Measurements from ENCODE around the gene TOP3B.

Gene TOP3B

DNA sequence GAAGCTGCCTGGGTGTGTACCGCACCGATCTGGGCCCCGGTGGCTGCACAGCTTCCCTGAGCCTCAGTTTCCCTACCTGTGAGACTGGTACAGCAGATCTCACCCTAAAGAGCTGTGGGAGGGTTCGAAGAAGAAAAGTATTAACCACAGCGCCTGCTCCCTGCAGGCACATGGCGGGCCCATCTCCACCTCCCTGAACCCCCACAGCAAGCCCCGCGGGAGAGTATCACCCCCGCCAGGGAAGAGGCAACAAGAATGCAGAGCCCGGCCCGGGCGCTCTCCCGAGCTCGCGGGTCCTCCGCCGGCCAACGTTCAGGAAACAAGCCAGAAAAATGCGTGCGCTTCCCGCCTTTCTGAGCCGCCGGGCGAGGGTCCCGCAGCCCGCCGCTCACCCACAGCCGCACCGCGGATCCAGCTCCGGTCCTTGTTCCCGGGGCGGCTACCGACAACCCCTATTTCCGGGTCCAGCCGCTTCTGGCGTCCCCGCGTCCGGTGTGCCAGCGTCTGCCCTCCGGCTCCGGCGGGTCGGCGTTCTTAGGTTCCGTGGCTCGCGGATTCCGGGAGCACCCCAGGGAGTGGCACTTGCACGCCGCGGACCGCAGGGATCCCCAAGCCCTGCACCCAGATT is at the start of gene TOP3B:
TSS of gene TOP3B (minus strand) at position 450 of the 628 bp plus-strand sequence. CDS start 7,078 bp downstream, outside the sequence.
- H3K36me3 ChIP-seq (ENCODE audit: control insufficient read depth, insufficient read depth, low read length, severe bottlenecking): peaks cover 4% of the 10 kb centered on the region
- H3K9me3 ChIP-seq (ENCODE audit: control insufficient read depth, low read length): no peaks in the 10 kb centered on the region
- H3K27me3 ChIP-seq (replicated peaks; ENCODE audit: control insufficient read depth, insufficient read depth, low read length): no peaks in the 10 kb centered on the region
- peak within 1 kb of the TSS; percentile 99 for H3K9ac ChIP-seq (ENCODE audit: low read length)
- H3K4me3 ChIP-seq (ENCODE audit: low read length): peak within 1 kb of the TSS; percentile 100
- H3K4me1 ChIP-seq (ENCODE audit: control insufficient read depth, insufficient read depth, low read length): peaks cover 12% of the 10 kb centered on the region
- DNase-seq (ENCODE audit: low read depth): peak; percentile 92

DNA sequence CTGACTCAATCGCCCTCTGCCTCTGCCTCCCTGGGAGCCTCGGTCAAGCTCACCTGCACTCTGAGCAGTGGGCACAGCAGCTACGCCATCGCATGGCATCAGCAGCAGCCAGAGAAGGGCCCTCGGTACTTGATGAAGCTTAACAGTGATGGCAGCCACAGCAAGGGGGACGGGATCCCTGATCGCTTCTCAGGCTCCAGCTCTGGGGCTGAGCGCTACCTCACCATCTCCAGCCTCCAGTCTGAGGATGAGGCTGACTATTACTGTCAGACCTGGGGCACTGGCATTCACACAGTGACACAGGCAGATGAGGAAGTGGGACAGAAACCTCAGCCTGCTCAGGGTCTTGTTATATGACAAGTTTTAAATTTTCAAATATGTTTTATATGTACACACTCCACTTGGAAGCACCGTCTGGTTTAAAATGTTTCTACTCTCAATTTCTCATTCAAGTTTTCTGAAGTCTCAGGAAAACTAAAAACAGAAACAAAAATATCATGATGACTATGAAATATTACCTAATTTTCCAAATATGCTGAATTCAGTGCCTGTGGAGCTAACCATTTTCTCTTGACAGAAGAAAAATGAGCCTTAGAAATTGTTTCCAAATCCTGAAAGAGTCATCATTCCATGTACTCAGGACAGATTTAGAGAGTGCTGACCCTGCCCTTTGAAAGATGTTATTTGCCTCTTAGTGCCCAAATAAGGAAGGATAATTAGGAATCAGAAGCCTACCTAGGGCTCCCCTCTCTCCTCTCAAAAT is 48.8 kb upstream of the TOP3B start:
- Histone ChIP-seq H3K27me3 (replicated peaks; ENCODE audit: control insufficient read depth, insufficient read depth, low read length) (peaks cover 33% of the 10 kb centered on the region), H3K36me3 (ENCODE audit: control insufficient read depth, insufficient read depth, low read length, severe bottlenecking) (no peaks in the 10 kb centered on the region)

GRCh38 chr22:22030493-22031182 is 48.1 kb upstream of the TOP3B start:
- Histone ChIP-seq H3K9me3 (ENCODE audit: control insufficient read depth, low read length) (no peaks in the 10 kb centered on the region), H3K27me3 (replicated peaks; ENCODE audit: control insufficient read depth, insufficient read depth, low read length) (peaks cover 26% of the 10 kb centered on the region), H3K9ac (ENCODE audit: low read length) (no peak overlapping the region), H3K4me3 (ENCODE audit: low read length) (no peak overlapping the region), H3K4me1 (ENCODE audit: control insufficient read depth, insufficient read depth, low read length) (peaks cover 11% of the 10 kb centered on the region), H3K36me3 (ENCODE audit: control insufficient read depth, insufficient read depth, low read length, severe bottlenecking) (no peaks in the 10 kb centered on the region)
- no peak for DNase-seq (ENCODE audit: low read depth)

More for the DNA sequence above, 48.8 kb upstream of the TOP3B start:
- DNase-seq (ENCODE audit: low read depth): peak; percentile 27
- Histone ChIP-seq H3K4me1 (ENCODE audit: control insufficient read depth, insufficient read depth, low read length) (peaks cover 11% of the 10 kb centered on the region), H3K4me3 (ENCODE audit: low read length) (no peak overlapping the region), H3K9ac (ENCODE audit: low read length) (no peak overlapping the region), H3K9me3 (ENCODE audit: control insufficient read depth, low read length) (no peaks in the 10 kb centered on the region)

DNA sequence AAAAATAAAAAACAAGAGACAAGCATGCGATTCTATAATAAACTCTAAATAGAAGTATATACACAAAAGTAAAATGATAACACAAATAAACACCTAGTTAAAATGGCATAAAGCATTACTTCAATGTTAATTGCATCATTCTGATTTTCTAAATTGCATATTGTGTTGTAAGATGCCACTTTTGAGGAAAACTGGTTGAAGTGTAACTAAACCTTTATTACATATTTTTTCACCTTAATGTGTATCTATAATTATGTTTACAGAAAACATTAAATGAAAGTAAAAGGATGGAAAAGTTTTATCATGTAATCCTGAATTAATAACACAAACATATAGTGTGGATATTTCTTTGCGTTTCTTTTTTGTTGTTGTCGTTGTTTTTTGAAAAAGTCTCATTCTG is 45.4 kb upstream of the TOP3B start:
- H3K36me3 ChIP-seq (ENCODE audit: control insufficient read depth, insufficient read depth, low read length, severe bottlenecking): no peaks in the 10 kb centered on the region
- peaks cover 6% of the 10 kb centered on the region for H3K27me3 ChIP-seq (replicated peaks; ENCODE audit: control insufficient read depth, insufficient read depth, low read length)
- peaks cover 11% of the 10 kb centered on the region for H3K4me1 ChIP-seq (ENCODE audit: control insufficient read depth, insufficient read depth, low read length)
- no peak overlapping the region for H3K9ac ChIP-seq (ENCODE audit: low read length)
- DNase-seq (ENCODE audit: low read depth): no peak
- H3K9me3 ChIP-seq (ENCODE audit: control insufficient read depth, low read length): no peaks in the 10 kb centered on the region
- no peak overlapping the region for H3K4me3 ChIP-seq (ENCODE audit: low read length)

DNA sequence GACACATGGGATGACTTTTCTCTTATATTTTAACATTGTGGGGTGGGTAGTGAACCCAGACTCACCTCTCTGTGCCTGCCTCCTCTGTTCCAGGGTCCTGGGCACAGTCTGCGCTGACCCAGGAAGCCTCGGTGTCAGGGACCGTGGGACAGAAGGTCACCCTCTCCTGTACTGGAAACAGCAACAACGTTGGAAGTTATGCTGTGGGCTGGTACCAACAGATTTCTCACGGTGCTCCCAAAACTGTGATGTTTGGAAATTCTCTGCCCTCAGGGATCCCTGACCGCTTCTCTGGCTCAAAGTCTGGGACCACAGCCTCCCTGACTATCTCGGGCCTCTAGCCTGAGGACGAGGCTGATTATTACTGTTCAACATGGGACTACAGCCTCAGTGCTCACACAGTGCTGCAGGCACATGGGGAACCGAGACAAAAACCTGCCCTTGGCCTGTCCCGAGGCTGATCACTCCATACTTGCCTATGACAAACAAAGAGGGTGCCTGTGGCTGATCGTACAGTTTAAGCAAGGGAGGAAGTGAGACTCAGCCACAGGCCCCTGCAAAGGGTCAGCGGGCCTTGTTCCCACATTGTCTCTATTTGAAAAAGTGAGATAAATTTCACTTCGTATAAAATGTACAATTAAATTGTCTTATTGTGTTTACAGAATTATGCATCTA is 43.7 kb upstream of the TOP3B start:
- Histone ChIP-seq H3K9me3 (ENCODE audit: control insufficient read depth, low read length) (no peaks in the 10 kb centered on the region), H3K4me1 (ENCODE audit: control insufficient read depth, insufficient read depth, low read length) (peaks cover 6% of the 10 kb centered on the region), H3K27me3 (replicated peaks; ENCODE audit: control insufficient read depth, insufficient read depth, low read length) (no peaks in the 10 kb centered on the region), H3K4me3 (ENCODE audit: low read length) (no peak overlapping the region), H3K9ac (ENCODE audit: low read length) (no peak overlapping the region), H3K36me3 (ENCODE audit: control insufficient read depth, insufficient read depth, low read length, severe bottlenecking) (no peaks in the 10 kb centered on the region)
- DNase-seq (ENCODE audit: low read depth): no peak

DNA sequence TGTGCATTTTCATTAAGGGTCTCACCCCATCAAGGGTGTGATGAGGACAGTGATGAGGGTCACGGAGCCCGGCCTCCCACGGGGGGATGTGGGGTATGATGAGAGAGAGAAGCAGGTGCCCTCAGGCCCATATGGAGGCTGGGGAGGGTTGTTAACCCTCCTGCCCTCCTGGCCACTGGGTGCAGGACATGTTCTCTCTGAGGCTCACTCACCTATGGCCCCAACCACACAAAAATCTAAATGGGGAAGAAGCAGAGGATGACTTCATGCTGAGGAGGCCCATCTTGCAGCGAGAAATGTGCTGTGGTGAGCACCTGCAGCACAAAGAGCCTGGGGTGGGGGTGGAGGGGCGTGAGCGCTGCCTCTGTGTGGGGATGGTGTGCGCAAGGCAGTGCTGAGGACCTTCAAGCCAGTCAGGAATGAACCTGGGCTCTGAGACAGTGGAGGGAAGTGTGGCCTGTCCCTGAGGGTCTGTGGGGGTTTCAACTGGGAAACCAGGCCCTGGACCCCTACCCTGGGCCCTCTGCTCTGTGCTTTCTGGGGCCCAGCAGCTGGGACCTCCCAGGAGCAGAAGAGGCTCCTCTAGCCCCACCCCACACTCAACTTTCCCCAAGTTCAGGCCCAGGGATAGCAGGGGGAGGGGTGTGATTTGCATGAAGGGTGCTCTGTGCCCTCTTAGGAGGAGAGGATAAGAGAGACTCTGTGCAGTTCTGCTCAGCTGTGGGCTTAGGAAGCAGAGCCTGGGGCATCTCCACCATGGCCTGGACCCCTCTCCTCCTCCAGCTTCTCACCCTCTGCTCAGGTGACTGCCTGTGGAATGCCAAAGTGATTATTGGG is 43.0 kb upstream of the TOP3B start:
- Histone ChIP-seq H3K4me3 (ENCODE audit: low read length) (no peak overlapping the region), H3K9ac (ENCODE audit: low read length) (no peak overlapping the region), H3K36me3 (ENCODE audit: control insufficient read depth, insufficient read depth, low read length, severe bottlenecking) (no peaks in the 10 kb centered on the region), H3K27me3 (replicated peaks; ENCODE audit: control insufficient read depth, insufficient read depth, low read length) (no peaks in the 10 kb centered on the region), H3K9me3 (ENCODE audit: control insufficient read depth, low read length) (no peaks in the 10 kb centered on the region), H3K4me1 (ENCODE audit: control insufficient read depth, insufficient read depth, low read length) (no peaks in the 10 kb centered on the region)
- DNase-seq (ENCODE audit: low read depth): no peak

DNA sequence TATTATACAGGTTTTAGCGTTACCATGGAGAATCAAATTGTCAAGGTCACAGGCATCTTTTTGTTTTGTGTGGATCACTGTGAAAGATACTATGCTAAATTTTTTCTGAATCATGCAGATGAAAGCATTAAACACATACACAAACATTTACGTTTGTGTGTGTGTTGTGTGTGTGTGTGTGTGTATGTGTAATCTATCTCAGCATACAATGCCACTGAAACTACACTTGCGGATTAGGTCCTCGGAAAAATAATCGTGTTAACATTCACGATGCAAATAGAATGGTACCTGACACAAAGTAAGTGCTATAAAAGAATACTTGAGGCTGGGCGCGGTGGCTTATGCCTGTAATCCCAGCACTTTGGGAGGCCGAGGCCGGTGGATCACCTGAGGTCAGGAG is 41.9 kb upstream of the TOP3B start:
- Histone ChIP-seq H3K4me3 (ENCODE audit: low read length) (no peak overlapping the region), H3K4me1 (ENCODE audit: control insufficient read depth, insufficient read depth, low read length) (no peaks in the 10 kb centered on the region), H3K9ac (ENCODE audit: low read length) (no peak overlapping the region), H3K9me3 (ENCODE audit: control insufficient read depth, low read length) (no peaks in the 10 kb centered on the region), H3K27me3 (replicated peaks; ENCODE audit: control insufficient read depth, insufficient read depth, low read length) (no peaks in the 10 kb centered on the region), H3K36me3 (ENCODE audit: control insufficient read depth, insufficient read depth, low read length, severe bottlenecking) (no peaks in the 10 kb centered on the region)
- DNase-seq (ENCODE audit: low read depth): no peak

DNA sequence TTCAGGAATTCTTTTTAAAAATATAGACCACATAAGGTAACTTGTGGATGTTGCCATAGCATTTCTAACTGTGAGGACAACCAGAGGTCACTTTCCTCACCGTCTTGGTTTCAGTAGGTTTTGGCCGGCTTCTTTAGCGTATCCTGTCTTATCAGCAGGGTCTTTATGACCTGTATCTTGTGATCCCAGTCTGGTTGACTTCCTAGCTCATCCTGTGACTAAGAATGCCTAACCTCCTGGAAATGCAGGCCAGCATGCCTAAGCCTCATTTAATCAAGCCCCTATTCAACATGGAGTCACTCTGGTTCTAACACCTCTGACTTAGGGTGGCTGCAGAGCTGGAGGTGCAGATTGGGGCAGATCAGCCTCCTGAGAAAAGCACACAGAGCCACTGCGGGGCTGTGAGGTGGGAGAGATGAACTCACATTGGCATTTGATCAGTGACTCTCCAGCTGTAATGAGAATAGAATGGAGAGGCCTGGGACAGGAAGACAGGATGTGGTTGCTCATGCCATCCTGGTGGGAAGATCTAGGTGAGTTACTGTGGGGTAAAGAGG is 41.1 kb upstream of the TOP3B start:
- Histone ChIP-seq H3K27me3 (replicated peaks; ENCODE audit: control insufficient read depth, insufficient read depth, low read length) (no peaks in the 10 kb centered on the region), H3K36me3 (ENCODE audit: control insufficient read depth, insufficient read depth, low read length, severe bottlenecking) (no peaks in the 10 kb centered on the region), H3K9ac (ENCODE audit: low read length) (no peak overlapping the region), H3K4me1 (ENCODE audit: control insufficient read depth, insufficient read depth, low read length) (no peaks in the 10 kb centered on the region), H3K4me3 (ENCODE audit: low read length) (no peak overlapping the region), H3K9me3 (ENCODE audit: control insufficient read depth, low read length) (no peaks in the 10 kb centered on the region)
- no peak for DNase-seq (ENCODE audit: low read depth)

- Histone ChIP-seq H3K9me3 (ENCODE audit: control insufficient read depth, low read length) (no peaks in the 10 kb centered on the region), H3K9ac (ENCODE audit: low read length) (no peak overlapping the region), H3K4me3 (ENCODE audit: low read length) (no peak overlapping the region), H3K27me3 (replicated peaks; ENCODE audit: control insufficient read depth, insufficient read depth, low read length) (no peaks in the 10 kb centered on the region), H3K4me1 (ENCODE audit: control insufficient read depth, insufficient read depth, low read length) (no peaks in the 10 kb centered on the region), H3K36me3 (ENCODE audit: control insufficient read depth, insufficient read depth, low read length, severe bottlenecking) (no peaks in the 10 kb centered on the region)
- DNase-seq (ENCODE audit: low read depth): no peak
Measured at GRCh38 chr22:22022947-22023534, 40.5 kb upstream of the TOP3B start.

GRCh38 chr22:22022255-22022840 is 39.8 kb upstream of the TOP3B start:
- Histone ChIP-seq H3K9ac (ENCODE audit: low read length) (no peak overlapping the region), H3K27me3 (replicated peaks; ENCODE audit: control insufficient read depth, insufficient read depth, low read length) (no peaks in the 10 kb centered on the region), H3K4me3 (ENCODE audit: low read length) (no peak overlapping the region), H3K36me3 (ENCODE audit: control insufficient read depth, insufficient read depth, low read length, severe bottlenecking) (no peaks in the 10 kb centered on the region), H3K9me3 (ENCODE audit: control insufficient read depth, low read length) (no peaks in the 10 kb centered on the region), H3K4me1 (ENCODE audit: control insufficient read depth, insufficient read depth, low read length) (no peaks in the 10 kb centered on the region)
- no peak for DNase-seq (ENCODE audit: low read depth)

Data from adipocyte (in vitro differentiated cells).